ENCODE measurements around the gene ANXA7. TPM values are rescaled to one million over a fixed set of nuclear protein-coding genes. Genes with fewer than 3 reads are reported as not detected.

Gene ANXA7
- total and polyA plus RNA-seq, 8 donors = 16.2 to 103 (median 58.1) TPM

- 1 to 2% (median 1%) methylated on average over 9 of the region's 9 CpGs for WGBS, 5 donors
- no peak for TF ChIP-seq EP300 (IDR thresholded peaks at IDR 0.05)
- TF ChIP-seq CTCF (IDR thresholded peaks at IDR 0.05) = no peak
- TF ChIP-seq POLR2AphosphoS5 (IDR thresholded peaks at IDR 0.05) = no peak
- no peak for TF ChIP-seq POLR2A (IDR thresholded peaks at IDR 0.05)
- Histone ChIP-seq H3K27ac (peak overlapping the region; percentile 95 to 98 (median 98)), H3K36me3 (peaks cover 0 to under 1% (median 0%) of the 10 kb centered on the region in 4 donors), H3K27me3 (no peaks in the 10 kb centered on the region), H3K4me1 (peaks cover 24 to 49% (median 36%) of the 10 kb centered on the region in 4 donors), H3K4me3 (peak overlapping the region; percentile 67 to 94 (median 84)), H3K9me3 (no peaks in the 10 kb centered on the region)
- DNase-seq = peak; percentile 38 to 85
- intact Hi-C loops (cut with DNase I; ENCODE audit: low total_unique reads) = no loop called here
Measured at GRCh38 chr10:73413108-73413527, 740 bp downstream of the ANXA7 start.

GRCh38 chr10:73410897-73411296 is 3.0 kb downstream of the ANXA7 start:
- Histone ChIP-seq H3K27ac (no peak overlapping the region), H3K9me3 (no peaks in the 10 kb centered on the region), H3K4me1 (peaks cover 24 to 71% (median 46%) of the 10 kb centered on the region in 4 donors), H3K36me3 (peaks cover 0 to 10% (median 3%) of the 10 kb centered on the region in 4 donors), H3K27me3 (no peaks in the 10 kb centered on the region), H3K4me3 (no peak overlapping the region)
- no peak for DNase-seq
- intact Hi-C loops (cut with DNase I; ENCODE audit: low total_unique reads) = no loop called here
- WGBS, 5 donors = 94 to 100% (median 96%) methylated on average over 1 of the region's 1 CpG
- TF ChIP-seq POLR2AphosphoS5 (IDR thresholded peaks at IDR 0.05) (no peak), POLR2A (IDR thresholded peaks at IDR 0.05) (no peak), CTCF (IDR thresholded peaks at IDR 0.05) (no peak), EP300 (IDR thresholded peaks at IDR 0.05) (no peak)

GRCh38 chr10:73408978-73409521 is 4.8 kb downstream of the ANXA7 start:
- TF ChIP-seq POLR2AphosphoS5 (IDR thresholded peaks at IDR 0.05) (no peak), CTCF (IDR thresholded peaks at IDR 0.05) (no peak), EP300 (IDR thresholded peaks at IDR 0.05) (no peak)
- WGBS, 5 donors = 62 to 76% (median 68%) methylated on average over 4 of the region's 4 CpGs
- intact Hi-C loops (cut with DNase I; ENCODE audit: low total_unique reads) = no loop called here
- H3K9me3 ChIP-seq = no peaks in the 10 kb centered on the region
- H3K4me1 ChIP-seq = peaks cover 16 to 76% (median 51%) of the 10 kb centered on the region in 4 donors
- peaks cover 0 to 10% (median 3%) of the 10 kb centered on the region in 4 donors for H3K36me3 ChIP-seq
- H3K27ac ChIP-seq = no peak overlapping the region
- no peak for DNase-seq
- H3K27me3 ChIP-seq = no peaks in the 10 kb centered on the region
- H3K4me3 ChIP-seq = no peak overlapping the region

GRCh38 chr10:73408061-73408460 is 5.8 kb downstream of the ANXA7 start:
- no peak overlapping the region for H3K27ac ChIP-seq
- TF ChIP-seq EP300 (IDR thresholded peaks at IDR 0.05) (no peak), CTCF (IDR thresholded peaks at IDR 0.05) (no peak), POLR2A (IDR thresholded peaks at IDR 0.05) (no peak), POLR2AphosphoS5 (IDR thresholded peaks at IDR 0.05) (no peak)
- no peak for DNase-seq
- 92 to 95% (median 94%) methylated on average over 5 of the region's 5 CpGs for WGBS, 5 donors
- intact Hi-C loops (cut with DNase I; ENCODE audit: low total_unique reads) = no loop called here
- H3K4me1 ChIP-seq = peaks cover 16 to 77% (median 52%) of the 10 kb centered on the region in 4 donors
- H3K27me3 ChIP-seq = no peaks in the 10 kb centered on the region
- no peaks in the 10 kb centered on the region for H3K9me3 ChIP-seq
- no peak overlapping the region for H3K4me3 ChIP-seq
- peaks cover 0 to 10% (median 3%) of the 10 kb centered on the region in 4 donors for H3K36me3 ChIP-seq

Measured in stomach (tissue), 9 donors.